SIG-M5 (cell line): ENCODE measurements around the gene ELOVL5.
"Not testable (repeated sequence)": the region's sequence is repeated elsewhere in the genome, so short reads cannot be mapped to it uniquely, and the experiment has no call there.

Experiments used
- DNase-seq: peaks from one replicate; lab custom pipeline; 2025; lab: John Stamatoyannopoulos, UW

ELOVL5 gene, protein sequence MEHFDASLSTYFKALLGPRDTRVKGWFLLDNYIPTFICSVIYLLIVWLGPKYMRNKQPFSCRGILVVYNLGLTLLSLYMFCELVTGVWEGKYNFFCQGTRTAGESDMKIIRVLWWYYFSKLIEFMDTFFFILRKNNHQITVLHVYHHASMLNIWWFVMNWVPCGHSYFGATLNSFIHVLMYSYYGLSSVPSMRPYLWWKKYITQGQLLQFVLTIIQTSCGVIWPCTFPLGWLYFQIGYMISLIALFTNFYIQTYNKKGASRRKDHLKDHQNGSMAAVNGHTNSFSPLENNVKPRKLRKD

GRCh38 chr6:53348371-53349208, at the start of gene ELOVL5:
TSS of gene ELOVL5 (minus strand) at chr6:53348950. CDS start at chr6:53295699, 53,251 bp downstream.
- peak; percentile 63 for DNase-seq

DNA sequence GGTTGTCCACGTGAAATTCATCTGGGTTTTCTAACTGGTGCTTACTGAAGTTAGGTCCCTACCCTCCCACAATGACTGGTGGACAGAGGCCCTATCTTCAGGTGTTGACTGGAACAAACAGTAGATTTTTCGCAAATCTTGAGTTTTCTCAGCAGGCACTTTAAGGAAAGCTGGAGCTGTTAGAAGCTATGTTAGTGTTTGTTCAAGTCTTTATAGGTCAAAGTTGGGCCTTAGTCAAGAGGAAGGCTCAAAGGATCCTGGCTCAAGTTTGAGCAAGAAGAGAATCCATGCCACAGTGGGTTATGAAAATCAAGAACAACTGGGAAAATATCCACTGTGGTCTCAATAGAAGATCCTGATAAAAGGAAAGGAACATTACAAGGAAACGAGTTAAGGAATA, 48.5 kb upstream of the ELOVL5 start:
- no peak for DNase-seq

- no peak for DNase-seq
Observed at GRCh38 chr6:53395986-53396385, 47.2 kb upstream of the ELOVL5 start.

GRCh38 chr6:53394704-53395103, 46.0 kb upstream of the ELOVL5 start:
- DNase-seq: no peak

DNA sequence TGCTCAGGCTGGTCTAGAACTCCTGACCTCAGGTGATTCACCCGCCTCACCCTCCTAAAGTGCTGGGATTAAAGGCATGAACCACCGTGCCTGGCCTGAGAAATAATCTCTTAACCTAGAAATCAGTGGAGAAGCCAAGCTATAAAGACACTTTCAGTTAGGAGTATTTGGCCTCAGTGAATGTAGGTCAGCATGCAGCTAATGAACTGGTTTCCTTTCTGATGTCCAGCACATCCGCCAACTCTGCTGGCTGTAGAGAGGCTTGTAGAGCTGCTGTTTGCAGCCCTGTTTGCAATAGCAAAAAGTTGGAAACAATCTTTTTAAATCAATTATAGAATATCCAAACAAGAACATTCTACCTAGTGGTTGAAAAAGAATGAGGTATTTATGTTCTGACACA, 42.4 kb upstream of the ELOVL5 start:
- no peak for DNase-seq

- DNase-seq: no peak
Observed at GRCh38 chr6:53390010-53390409, 41.3 kb upstream of the ELOVL5 start.

DNA sequence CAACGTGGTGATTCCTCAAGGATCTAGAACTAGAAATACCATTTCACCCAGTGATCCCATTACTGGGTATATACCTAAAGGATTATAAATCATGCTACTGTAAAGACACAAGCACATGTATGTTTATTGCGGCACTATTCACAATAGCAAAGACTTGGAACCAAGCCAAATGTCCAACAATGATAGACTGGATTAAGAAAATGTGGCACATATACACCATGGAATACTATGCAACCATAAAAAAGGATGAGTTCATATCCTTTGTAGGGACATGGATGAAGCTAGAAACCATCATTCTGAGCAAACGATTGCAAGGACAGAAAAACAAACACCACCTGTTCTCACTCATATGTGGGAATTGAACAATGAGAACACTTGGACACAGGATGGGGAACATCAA, 39.9 kb upstream of the ELOVL5 start:
- not testable (repeated sequence) for DNase-seq

DNA sequence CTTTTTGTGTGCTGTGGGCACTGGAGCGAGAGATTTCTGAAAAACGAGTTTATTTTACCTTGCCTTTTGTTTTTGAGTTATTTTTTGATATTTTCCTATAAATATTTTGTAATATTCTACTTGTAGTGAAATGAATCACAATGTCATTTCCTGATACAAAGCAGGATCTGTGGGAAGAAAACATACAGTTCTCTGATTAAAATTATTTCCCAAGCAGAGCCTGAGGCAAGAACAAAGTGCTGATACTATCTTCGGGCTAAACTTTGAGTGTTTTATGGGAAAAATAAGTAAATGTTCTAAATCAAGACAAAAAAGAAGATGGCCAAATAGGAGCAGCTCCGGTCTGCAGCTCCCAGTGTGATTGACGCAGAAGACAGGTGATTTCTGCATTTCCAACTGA, 33.7 kb upstream of the ELOVL5 start:
- DNase-seq: no peak

GRCh38 chr6:53378208-53378607, 29.5 kb upstream of the ELOVL5 start:
- DNase-seq: no peak

DNA sequence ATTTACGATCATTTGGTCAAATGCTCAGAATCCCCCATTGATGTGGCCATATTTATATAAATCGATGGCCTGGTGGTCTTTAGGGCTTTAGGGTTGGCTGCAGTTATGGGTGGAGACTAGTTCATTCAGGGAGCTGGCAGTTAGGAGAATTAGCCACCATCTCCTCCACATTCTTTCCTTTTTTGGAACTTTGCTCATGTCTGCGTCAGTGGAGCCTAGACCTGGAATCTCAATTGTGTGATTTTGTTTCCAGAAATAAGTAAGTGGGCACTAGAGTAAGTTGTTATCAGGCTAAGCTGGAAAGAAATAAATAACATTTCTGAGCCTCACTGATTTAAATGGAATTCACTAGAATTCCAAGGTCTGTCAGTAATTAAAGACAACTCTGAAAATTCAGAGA, 29.0 kb upstream of the ELOVL5 start:
- DNase-seq: no peak

DNA sequence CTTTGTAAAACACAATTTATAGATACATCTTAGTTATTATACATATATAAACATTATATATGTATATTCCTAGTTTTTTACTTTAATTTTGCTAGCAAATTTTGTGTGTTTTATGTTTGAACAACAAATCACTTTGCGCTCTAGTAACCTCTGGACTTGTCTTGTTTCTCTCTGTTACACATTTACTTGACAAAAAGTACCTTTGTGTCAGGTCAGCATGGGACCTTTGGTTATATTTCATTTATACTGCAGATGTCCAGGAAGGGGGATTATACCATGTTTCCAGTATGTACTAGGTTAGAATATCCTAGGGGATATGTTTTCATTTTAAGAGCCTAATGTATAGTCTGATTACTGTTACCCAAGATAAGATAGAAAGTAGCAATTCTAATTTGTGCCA, 28.5 kb upstream of the ELOVL5 start:
- no peak for DNase-seq

- no peak for DNase-seq
Observed at GRCh38 chr6:53376661-53377226, 28.0 kb upstream of the ELOVL5 start.

DNA sequence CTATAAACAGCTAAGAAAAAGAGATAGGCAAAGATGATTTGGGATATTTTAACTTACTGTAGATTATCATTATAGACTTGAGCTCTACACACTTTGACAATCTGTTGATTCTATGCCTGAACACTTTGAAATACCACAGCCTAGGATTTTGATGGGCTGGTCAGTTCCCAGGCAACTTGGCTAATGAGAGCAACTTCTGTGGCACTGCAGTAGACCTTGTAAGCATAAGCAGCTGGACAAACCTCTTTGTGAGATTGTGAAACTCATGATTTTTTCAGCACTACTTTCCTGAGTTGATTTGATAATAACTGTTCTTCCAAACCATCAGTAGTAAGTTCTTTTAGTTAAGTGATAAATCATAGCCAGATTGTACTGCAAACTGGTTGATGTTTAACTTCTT, 27.1 kb upstream of the ELOVL5 start:
- DNase-seq: no peak

- no peak for DNase-seq
Observed at GRCh38 chr6:53373638-53374037, 24.9 kb upstream of the ELOVL5 start.

DNA sequence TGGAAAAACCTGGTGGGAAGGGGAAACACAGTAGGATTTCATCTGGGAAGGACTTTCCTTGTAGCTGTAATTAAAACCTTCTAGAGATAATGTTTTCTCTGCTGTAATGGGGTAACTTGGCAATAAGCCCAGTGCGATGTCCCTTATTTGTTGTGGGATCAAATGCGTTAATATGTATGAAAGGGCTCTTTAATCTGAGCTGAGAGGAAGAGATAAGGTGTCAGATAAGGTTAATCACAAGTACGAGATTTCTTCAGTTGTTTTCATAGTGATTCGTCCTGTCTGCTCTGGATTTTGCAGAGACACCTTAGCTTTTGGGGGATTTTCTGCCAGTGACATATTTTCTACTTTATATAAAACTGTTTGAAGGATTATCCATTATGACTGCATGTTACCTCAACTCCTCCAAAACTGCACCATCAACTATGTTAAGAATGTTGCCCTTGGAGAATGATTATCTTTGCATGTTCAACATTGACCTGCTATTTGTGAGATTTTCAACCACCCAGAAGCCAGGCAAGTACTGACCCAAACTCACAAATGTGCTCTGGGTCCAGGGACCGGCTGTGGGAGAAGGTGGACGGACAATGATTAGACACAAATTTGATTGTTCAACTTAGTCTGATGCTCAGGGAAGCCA, 21.2 kb upstream of the ELOVL5 start:
- DNase-seq: no peak

GRCh38 chr6:53369051-53369450, 20.3 kb upstream of the ELOVL5 start:
- DNase-seq: no peak

GRCh38 chr6:53366128-53366641, 17.4 kb upstream of the ELOVL5 start:
- DNase-seq: no peak

DNA sequence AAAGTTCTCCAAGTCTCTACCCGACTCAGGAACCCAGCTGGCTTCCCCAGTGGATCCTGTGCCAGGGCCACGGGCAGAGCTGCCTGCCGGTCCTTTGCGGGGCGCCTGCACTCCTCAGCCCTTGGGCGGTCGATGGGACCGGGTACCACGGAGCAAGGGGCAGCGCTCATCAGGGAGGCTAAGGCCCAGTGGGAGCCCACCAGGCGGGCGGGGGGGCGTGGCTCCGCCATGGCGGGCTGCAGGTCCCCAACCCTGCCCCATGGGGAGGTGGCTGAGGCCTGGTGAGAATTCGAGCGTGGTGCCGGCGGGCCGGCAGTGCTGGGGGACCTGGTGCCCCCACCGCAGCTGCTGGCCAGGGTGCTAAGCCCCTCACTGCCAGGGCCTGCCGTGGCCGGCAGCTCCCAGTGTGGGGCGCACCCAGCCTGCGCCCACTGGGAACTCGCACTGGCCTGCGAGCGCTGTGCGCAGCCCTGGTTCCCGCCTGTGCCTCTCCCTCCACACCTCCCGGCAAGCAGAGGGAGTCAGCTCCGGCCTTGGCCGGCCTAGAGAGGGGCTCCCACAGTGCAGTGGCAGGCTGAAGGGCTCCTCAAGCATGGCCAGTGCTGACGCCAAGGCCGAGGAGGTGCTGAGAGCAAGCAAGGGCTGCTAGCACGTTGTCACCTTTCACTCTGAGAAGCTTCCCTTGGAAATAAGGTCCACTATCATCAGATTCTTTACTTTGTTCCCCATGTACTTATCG, 14.8 kb upstream of the ELOVL5 start:
- DNase-seq: no peak

DNA sequence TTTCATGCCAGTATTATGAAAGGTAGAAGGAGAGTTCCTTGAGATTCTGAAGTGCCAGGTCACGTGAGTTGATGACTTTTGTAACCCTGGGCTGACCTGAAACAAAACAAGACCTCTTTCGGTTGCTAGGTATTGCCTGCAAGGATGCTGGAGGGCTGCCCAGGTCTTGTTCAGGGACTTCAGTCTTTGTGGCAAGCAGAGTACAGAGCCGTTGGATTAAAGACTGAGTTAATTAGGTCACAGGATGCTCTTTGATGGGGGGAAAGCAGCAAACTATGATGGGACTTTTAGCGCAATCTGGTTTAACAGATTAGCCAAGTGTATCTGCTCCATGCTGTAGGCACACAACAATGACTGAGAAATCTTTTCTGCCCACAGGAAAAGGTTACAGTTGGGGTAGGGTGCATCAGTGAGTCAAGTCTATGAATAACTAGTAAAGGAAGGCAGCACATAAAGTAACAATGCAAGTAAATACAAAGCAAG, 12.8 kb upstream of the ELOVL5 start:
- DNase-seq: no peak

DNA sequence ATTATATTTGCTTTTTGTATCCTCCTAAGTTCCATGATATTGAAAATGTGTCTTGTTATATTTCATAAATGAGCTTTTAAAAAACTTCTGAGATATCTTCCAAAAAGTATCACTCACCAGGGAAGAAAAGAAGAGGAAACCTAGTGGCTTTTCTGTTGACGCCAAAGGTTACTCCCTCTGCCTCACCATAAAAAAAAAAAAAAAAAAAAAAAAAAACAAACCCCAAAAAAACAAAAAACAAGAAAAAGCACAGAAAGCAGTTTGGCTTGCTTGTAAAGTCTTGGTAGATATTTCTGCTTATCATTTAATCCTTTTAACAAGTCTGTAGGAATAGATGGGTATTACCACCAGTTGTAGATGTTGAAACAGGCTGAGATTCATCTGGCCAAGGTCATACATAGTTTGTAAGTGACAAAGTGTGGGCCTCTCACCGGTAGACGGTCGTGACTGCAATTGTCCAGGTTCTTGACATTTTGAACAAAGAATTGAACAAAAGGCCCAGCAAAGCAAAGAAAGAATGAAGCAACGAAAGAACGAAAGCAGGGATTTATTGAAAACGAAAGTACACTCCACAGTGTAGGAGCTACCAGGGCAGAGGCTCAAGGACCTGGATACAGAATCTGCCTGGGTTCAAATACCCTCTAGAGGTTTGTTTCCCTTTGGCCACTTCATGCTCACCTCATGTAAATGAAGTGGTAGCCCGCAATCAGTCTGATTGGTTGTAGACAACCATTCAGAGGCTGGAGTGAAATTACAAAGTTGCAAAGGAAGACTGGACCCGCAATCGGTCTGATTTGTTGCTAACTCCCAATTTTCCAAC, 11.6 kb upstream of the ELOVL5 start:
- DNase-seq: no peak

- no peak for DNase-seq
Observed at GRCh38 chr6:53359843-53360092, 11.0 kb upstream of the ELOVL5 start.
